ENCODE measurements around the gene SDHB.

DNA sequence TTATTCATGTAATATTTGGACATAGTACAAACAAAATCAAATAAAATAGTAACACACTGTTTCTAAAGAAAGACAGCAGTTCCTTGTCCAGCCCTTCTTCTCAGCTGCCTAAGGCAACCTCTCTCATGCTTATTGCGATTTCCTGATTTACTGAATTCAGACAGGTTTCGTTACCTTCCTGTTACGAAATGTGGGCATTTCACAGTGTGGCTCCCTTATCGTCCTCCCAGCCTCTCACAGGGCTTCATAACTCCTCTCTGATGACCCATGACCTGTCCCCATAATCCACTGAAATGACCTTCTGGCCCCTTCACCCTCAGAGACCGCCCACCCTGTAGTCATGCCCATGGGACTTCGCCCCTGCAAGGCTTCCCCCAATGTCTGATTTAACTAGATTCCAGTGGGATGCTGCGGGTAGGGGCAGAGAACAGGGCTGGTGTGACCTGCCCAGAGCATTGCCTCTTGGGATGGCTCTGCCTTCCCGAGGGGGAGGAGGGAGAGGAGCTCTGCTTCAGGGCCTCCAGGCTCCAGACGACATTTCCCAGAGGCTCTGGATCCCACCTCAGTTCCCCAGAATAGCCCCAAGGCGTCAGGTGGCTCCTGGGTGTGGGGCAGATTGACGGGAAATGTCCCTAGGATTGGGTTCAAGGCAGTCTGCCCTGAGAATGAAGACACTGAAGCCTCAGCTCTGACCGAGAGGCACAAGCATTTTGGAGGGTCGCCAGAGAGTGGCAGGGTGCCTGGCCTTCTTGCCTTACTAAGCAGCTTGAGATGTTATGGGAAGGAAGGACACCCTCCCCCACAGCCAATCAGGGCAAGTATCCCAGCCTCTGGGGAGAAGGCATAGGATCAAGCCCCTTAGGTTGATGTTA is 44.9 kb upstream of the SDHB start:
- TF ChIP-seq CTCF (IDR thresholded peaks at IDR 0.05): no peak
- TF ChIP-seq POLR2A (IDR thresholded peaks at IDR 0.05): no peak

Data from uterus (tissue), 2 donors.